Ovary (tissue), 3 donors: ENCODE data around the gene FAM53B.

ENCODE experiments used
- EP300 ChIP-seq: sonication (generic); formaldehyde crosslinking; IDR thresholded peaks from one replicate; pipeline ENCODE4 v1.6.1; 2017; ENCODE audit warnings: antibody characterized with exemption
- TF ChIP-seq, protein P1 (sequence below), 3 donors: fragments of 450-650 bp in 2 of 3; fragments of 200-600 bp in 1 of 3; IDR thresholded peaks; one replicate each; pipeline versions ENCODE4 v1.5.1 to v1.8.0; 2016 to 2022; ENCODE audit warnings: antibody characterized with exemption in 3 of 3, mild to moderate bottlenecking in 1 of 3
- donor health status: DM: no; HTN: no; CAD: no.

- TF ChIP-seq, protein P1, sequence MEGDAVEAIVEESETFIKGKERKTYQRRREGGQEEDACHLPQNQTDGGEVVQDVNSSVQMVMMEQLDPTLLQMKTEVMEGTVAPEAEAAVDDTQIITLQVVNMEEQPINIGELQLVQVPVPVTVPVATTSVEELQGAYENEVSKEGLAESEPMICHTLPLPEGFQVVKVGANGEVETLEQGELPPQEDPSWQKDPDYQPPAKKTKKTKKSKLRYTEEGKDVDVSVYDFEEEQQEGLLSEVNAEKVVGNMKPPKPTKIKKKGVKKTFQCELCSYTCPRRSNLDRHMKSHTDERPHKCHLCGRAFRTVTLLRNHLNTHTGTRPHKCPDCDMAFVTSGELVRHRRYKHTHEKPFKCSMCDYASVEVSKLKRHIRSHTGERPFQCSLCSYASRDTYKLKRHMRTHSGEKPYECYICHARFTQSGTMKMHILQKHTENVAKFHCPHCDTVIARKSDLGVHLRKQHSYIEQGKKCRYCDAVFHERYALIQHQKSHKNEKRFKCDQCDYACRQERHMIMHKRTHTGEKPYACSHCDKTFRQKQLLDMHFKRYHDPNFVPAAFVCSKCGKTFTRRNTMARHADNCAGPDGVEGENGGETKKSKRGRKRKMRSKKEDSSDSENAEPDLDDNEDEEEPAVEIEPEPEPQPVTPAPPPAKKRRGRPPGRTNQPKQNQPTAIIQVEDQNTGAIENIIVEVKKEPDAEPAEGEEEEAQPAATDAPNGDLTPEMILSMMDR (IDR thresholded peaks at IDR 0.05): no peak
- peak; percentile 27 for TF ChIP-seq EP300
Observed at GRCh38 chr10:124701881-124702656, 42.1 kb downstream of the FAM53B start.
